CD14-positive monocyte (primary cell): ENCODE data around the gene CPNE4. TPM values are rescaled to one million over a fixed set of nuclear protein-coding genes. Genes with fewer than 3 reads are reported as not detected.

Source experiments
- DNase-seq, 3 donors: peaks; one replicate each; pipeline ENCODE4 v3.0.0-alpha.2; 2011 to 2022
- H2AFZ ChIP-seq: 2 replicates; pipeline ENCODE4 v1.6.0; 2012; ENCODE audit warnings: mild to moderate bottlenecking, low read depth, low read length, inconsistent platforms; ENCODE audit not compliant: insufficient read depth, poor library complexity, severe bottlenecking
- H3K27ac ChIP-seq, 2 donors: 1 replicate in 1 of 2; 2 replicates in 1 of 2; pipeline ENCODE4 v1.5.1; 2012 to 2013; ENCODE audit warnings: low read length in 2 of 2, control low read depth in 1 of 2, inconsistent platforms in 1 of 2, low read depth in 1 of 2, mild to moderate bottlenecking in 1 of 2
- H3K27me3 ChIP-seq, 2 donors: one replicate each; pipeline versions ENCODE4 v1.6.0 to v1.6.1; 2011 to 2013; ENCODE audit warnings: low read length in 2 of 2; ENCODE audit not compliant: control insufficient read depth in 2 of 2, insufficient read depth in 2 of 2
- H3K36me3 ChIP-seq, 2 donors: replicated peaks in 1 of 2; 1 replicate in 1 of 2; 2 replicates in 1 of 2; pipeline versions ENCODE4 v1.5.1 to v1.6.1; 2012 to 2013; ENCODE audit warnings: low read length in 2 of 2, control low read depth in 1 of 2, inconsistent platforms in 1 of 2, mild to moderate bottlenecking in 1 of 2; ENCODE audit not compliant: insufficient read depth in 2 of 2, control insufficient read depth in 1 of 2
- H3K4me1 ChIP-seq, 2 donors: 1 replicate in 1 of 2; 2 replicates in 1 of 2; pipeline versions ENCODE4 v1.5.1 to v1.6.1; 2012 to 2013; ENCODE audit warnings: low read length in 2 of 2, control low read depth in 1 of 2, inconsistent platforms in 1 of 2, mild to moderate bottlenecking in 1 of 2, moderate library complexity in 1 of 2; ENCODE audit not compliant: insufficient read depth in 2 of 2, control insufficient read depth in 1 of 2
- H3K4me2 ChIP-seq: replicated peaks from 2 replicates; pipeline ENCODE3; 2012; ENCODE audit warnings: low read length, moderate library complexity, mild to moderate bottlenecking; ENCODE audit not compliant: poor library complexity, severe bottlenecking; ENCODE audit errors: extremely low read depth
- H3K4me3 ChIP-seq, 3 experiments: fragments of 200-600 bp in 1 of 3; sonication (generic) in 1 of 3; replicated peaks in 1 of 3; 1 replicate in 2 of 3; 2 replicates in 1 of 3; pipeline ENCODE4 v1.5.1; 2011 to 2013; ENCODE audit warnings: low read length in 3 of 3, mild to moderate bottlenecking in 3 of 3, control low read depth in 2 of 3, low read depth in 2 of 3, inconsistent platforms in 1 of 3, moderate library complexity in 1 of 3
- H3K79me2 ChIP-seq: 2 replicates; pipeline ENCODE4 v1.6.0; 2012; ENCODE audit warnings: mild to moderate bottlenecking, control low read depth, inconsistent platforms, low read length, moderate library complexity; ENCODE audit not compliant: insufficient read depth
- H3K9ac ChIP-seq: 2 replicates; pipeline ENCODE4 v1.6.0; 2017; ENCODE audit warnings: low read length, mild to moderate bottlenecking; ENCODE audit not compliant: insufficient read depth, poor library complexity, severe bottlenecking
- H3K9me3 ChIP-seq, 2 donors: replicated peaks in 1 of 2; 1 replicate in 1 of 2; 2 replicates in 1 of 2; pipeline versions ENCODE4 v1.5.1 to v1.6.1; 2012 to 2013; ENCODE audit warnings: low read length in 2 of 2, control low read depth in 1 of 2; ENCODE audit not compliant: control insufficient read depth in 1 of 2, insufficient read depth in 1 of 2
- H4K20me1 ChIP-seq: 2 replicates; pipeline ENCODE4 v1.6.0; 2012; ENCODE audit warnings: mild to moderate bottlenecking, low read length, control low read depth, moderate library complexity; ENCODE audit not compliant: insufficient read depth
- H3K27ac Mint-ChIP-seq, 7 donors: one replicate each; pipeline ENCODE4 v1.8.0; 2020; ENCODE audit warnings: mild to moderate bottlenecking in 7 of 7, mixed read lengths in 7 of 7, moderate library complexity in 6 of 7, inconsistent platforms in 2 of 7
- H3K27me3 Mint-ChIP-seq, 3 donors: one replicate each; pipeline ENCODE4 v1.8.0; 2021 to 2022; ENCODE audit warnings: low read depth in 3 of 3, mild to moderate bottlenecking in 3 of 3, mixed read lengths in 3 of 3, moderate library complexity in 3 of 3, inconsistent platforms in 1 of 3
- H3K36me3 Mint-ChIP-seq, 2 donors: one replicate each; pipeline ENCODE4 v1.8.0; 2020; ENCODE audit warnings: mixed read lengths in 2 of 2, inconsistent platforms in 1 of 2, mild to moderate bottlenecking in 1 of 2
- H3K4me1 Mint-ChIP-seq: one replicate; pipeline ENCODE4 v1.8.0; 2020; ENCODE audit warnings: mild to moderate bottlenecking, mixed read lengths
- H3K4me3 Mint-ChIP-seq, 2 donors: one replicate each; pipeline ENCODE4 v1.8.0; 2020; ENCODE audit warnings: mild to moderate bottlenecking in 2 of 2, mixed read lengths in 2 of 2, moderate library complexity in 1 of 2
- H3K9me3 Mint-ChIP-seq, 7 donors: one replicate each; pipeline ENCODE4 v1.8.0; 2020 to 2022; ENCODE audit warnings: mixed read lengths in 7 of 7, mild to moderate bottlenecking in 6 of 7, moderate library complexity in 6 of 7, inconsistent platforms in 2 of 7
- WGBS: methylation state at CpG from one replicate; pipeline ENCODE4 v1.1.5; 2013; ENCODE audit warnings: missing lambda C conversion rate; ENCODE audit not compliant: insufficient coverage; 5-methylcytosine and 5-hydroxymethylcytosine counted together
- intact Hi-C, 2 donors: fragments of 100-400 bp; cut with micrococcal nuclease; formaldehyde crosslinking; loops; one replicate each; pipeline versions ENCODE4 v1.15.0 to v1.15.1; 2023
- polyA plus RNA-seq, 3 donors: library from polyadenylated mRNA; depleted of rRNA in 1 of 3; unstranded in 2 of 3; stranded (reverse) in 1 of 3; fragments of 300-500 nt in 2 of 3; fragments of >200 nt in 1 of 3; fragmentation: Illumina TruSeq in 2 of 3; gene quantifications; 1 replicate in 2 of 3; 2 replicates in 1 of 3; pipeline ENCODE4 v1.2.3, GENCODE V29; 2012 to 2021
- TF ChIP-seq, protein P1 (sequence below): fragments of 200-600 bp; IDR thresholded peaks from one replicate; pipeline ENCODE4 v1.8.0; 2022; ENCODE audit warnings: antibody characterized with exemption, mild to moderate bottlenecking

The CPNE4 gene
- polyA plus RNA-seq, 3 donors: not detected

DNA sequence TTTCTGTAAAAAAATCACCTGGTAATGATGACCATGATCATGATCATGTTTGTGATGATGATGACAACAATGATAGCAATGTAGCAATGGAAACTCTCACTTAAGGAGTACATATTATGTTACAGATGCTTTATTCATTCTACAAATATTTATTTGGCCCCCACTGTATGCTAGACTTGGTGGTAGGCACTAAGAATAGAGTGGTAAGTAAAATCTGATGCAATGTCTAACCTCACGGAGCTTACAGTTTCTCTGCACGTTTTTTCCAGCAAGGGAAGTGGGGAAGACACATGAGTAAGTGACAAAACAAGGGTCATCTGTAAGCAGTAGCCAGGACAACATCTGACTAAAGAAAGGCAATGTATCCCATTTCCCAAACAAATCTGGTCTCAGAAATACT, 332.7 kb downstream of the CPNE4 start:
- no peaks in the 10 kb centered on the region for H4K20me1 ChIP-seq
- H3K27me3 ChIP-seq: no peaks in the 10 kb centered on the region
- H3K9me3 ChIP-seq: no peaks in the 10 kb centered on the region
- no peaks in the 10 kb centered on the region for H3K4me1 ChIP-seq
- H3K9ac ChIP-seq: no peak overlapping the region
- Mint-ChIP-seq H3K4me3 (no peak overlapping the region), H3K27me3 (peaks cover 0 to 5% (median 2%) of the 10 kb centered on the region in 3 donors), H3K9me3 (peaks cover 0 to 5% (median 0%) of the 10 kb centered on the region in 7 donors), H3K36me3 (no peaks in the 10 kb centered on the region), H3K27ac (no peak overlapping the region), H3K4me1 (no peaks in the 10 kb centered on the region)
- no peak overlapping the region for H2AFZ ChIP-seq
- no peak overlapping the region for H3K27ac ChIP-seq
- intact Hi-C loops: no loop called here
- no peaks in the 10 kb centered on the region for H3K36me3 ChIP-seq
- no peak for DNase-seq
- H3K4me2 ChIP-seq: no peak overlapping the region
- WGBS: 70% methylated on average over 2 of the region's 2 CpGs
- TF ChIP-seq, protein P1, sequence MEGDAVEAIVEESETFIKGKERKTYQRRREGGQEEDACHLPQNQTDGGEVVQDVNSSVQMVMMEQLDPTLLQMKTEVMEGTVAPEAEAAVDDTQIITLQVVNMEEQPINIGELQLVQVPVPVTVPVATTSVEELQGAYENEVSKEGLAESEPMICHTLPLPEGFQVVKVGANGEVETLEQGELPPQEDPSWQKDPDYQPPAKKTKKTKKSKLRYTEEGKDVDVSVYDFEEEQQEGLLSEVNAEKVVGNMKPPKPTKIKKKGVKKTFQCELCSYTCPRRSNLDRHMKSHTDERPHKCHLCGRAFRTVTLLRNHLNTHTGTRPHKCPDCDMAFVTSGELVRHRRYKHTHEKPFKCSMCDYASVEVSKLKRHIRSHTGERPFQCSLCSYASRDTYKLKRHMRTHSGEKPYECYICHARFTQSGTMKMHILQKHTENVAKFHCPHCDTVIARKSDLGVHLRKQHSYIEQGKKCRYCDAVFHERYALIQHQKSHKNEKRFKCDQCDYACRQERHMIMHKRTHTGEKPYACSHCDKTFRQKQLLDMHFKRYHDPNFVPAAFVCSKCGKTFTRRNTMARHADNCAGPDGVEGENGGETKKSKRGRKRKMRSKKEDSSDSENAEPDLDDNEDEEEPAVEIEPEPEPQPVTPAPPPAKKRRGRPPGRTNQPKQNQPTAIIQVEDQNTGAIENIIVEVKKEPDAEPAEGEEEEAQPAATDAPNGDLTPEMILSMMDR: no peak
- no peaks in the 10 kb centered on the region for H3K79me2 ChIP-seq
- H3K4me3 ChIP-seq: no peak overlapping the region

DNA sequence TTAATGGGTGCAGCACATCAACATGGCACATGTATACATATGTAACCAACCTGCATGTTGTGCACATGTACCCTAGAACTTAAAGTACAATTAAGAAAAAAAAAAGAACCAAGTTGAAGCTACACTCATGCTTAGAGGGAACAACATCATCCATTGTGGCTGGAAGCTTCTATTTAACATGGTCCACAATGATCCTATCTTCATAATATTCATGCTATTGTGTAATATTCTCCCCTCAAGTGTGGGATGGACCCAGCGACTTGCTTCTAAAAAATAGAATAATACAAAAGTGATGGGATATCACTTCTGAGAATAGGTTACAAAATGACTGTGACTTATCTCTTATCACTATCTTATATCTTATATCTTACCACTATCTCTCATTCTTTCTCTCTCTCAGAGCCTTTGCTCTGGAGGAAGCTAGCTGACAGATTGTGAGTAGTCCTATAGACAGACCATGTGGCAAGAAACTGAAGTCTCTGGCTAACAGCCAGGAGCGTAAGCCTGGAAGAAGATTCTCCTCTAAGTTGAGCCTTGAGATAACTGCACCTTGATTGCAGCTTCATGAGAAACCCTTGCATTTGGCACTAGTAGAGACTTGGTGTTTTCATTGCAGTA, 333.6 kb downstream of the CPNE4 start:
- no peak for DNase-seq
- Mint-ChIP-seq H3K27me3 (peaks cover 0 to 5% (median 2%) of the 10 kb centered on the region in 3 donors), H3K36me3 (no peaks in the 10 kb centered on the region), H3K4me1 (no peaks in the 10 kb centered on the region), H3K27ac (no peak overlapping the region), H3K4me3 (no peak overlapping the region), H3K9me3 (peaks cover 0 to 5% (median 0%) of the 10 kb centered on the region in 7 donors)
- H3K36me3 ChIP-seq: no peaks in the 10 kb centered on the region
- no peaks in the 10 kb centered on the region for H3K9me3 ChIP-seq
- H3K27me3 ChIP-seq: no peaks in the 10 kb centered on the region
- no peak overlapping the region for H3K4me3 ChIP-seq
- H3K4me1 ChIP-seq: no peaks in the 10 kb centered on the region
- H3K27ac ChIP-seq: no peak overlapping the region
- H3K4me2 ChIP-seq: no peak overlapping the region
- TF ChIP-seq, protein P1: no peak
- no peaks in the 10 kb centered on the region for H3K79me2 ChIP-seq
- no peaks in the 10 kb centered on the region for H4K20me1 ChIP-seq
- no CpG with 5 or more reads among the region's 2 CpGs for WGBS
- H3K9ac ChIP-seq: no peak overlapping the region
- intact Hi-C loops: no loop called here
- H2AFZ ChIP-seq: no peak overlapping the region
